Endothelial cell of umbilical vein (primary cell): ENCODE measurements around the gene NUDT13.

Experiments used
- CTCF ChIP-seq, 2 donors: IDR thresholded peaks; 1 replicate in 1 of 2; 2 replicates in 1 of 2; pipeline ENCODE4 v1.5.1; 2011; ENCODE audit warnings: low read length in 2 of 2, mild to moderate bottlenecking in 2 of 2, moderate library complexity in 2 of 2, control low read depth in 1 of 2, inconsistent platforms in 1 of 2, low read depth in 1 of 2; ENCODE audit not compliant: insufficient read depth in 1 of 2; ENCODE audit errors: extremely low read depth in 1 of 2
- EZH2 ChIP-seq: IDR thresholded peaks from 2 replicates; pipeline ENCODE4 v1.6.1; 2012; ENCODE audit warnings: borderline replicate concordance, low read depth, mild to moderate bottlenecking, moderate library complexity, low read length, inconsistent platforms; ENCODE audit not compliant: severe bottlenecking
- GATA2 ChIP-seq: IDR thresholded peaks from 2 replicates; pipeline ENCODE4 v1.7.0; 2011; ENCODE audit warnings: low read depth, mild to moderate bottlenecking, moderate library complexity, mixed read lengths, low read length; ENCODE audit not compliant: insufficient read length, insufficient read depth
- JUN ChIP-seq: IDR thresholded peaks from 2 replicates; pipeline ENCODE4 v1.6.1; 2011; ENCODE audit warnings: borderline replicate concordance, low read depth; ENCODE audit not compliant: insufficient read length, insufficient read depth
- POLR2A ChIP-seq: IDR thresholded peaks from 2 replicates; pipeline ENCODE4 v1.6.1; 2012; ENCODE audit warnings: low read depth, mild to moderate bottlenecking, control low read depth, low read length
- POLR2AphosphoS5 ChIP-seq: IDR thresholded peaks from 2 replicates; pipeline ENCODE4 v1.6.1; 2012; ENCODE audit warnings: low read depth, mild to moderate bottlenecking, control low read depth, low read length, moderate library complexity; ENCODE audit not compliant: insufficient read depth

GRCh38 chr10:73141603-73142002 is 31.3 kb downstream of the NUDT13 start:
- TF ChIP-seq CTCF (IDR thresholded peaks at IDR 0.05; ENCODE audit: extremely low read depth in 1 of 2, insufficient read depth in 1 of 2, low read depth in 1 of 2, low read length in 2 of 2) = no peak
- no peak for TF ChIP-seq POLR2AphosphoS5
- TF ChIP-seq POLR2A = no peak
- TF ChIP-seq GATA2 = no peak
- TF ChIP-seq JUN = no peak
- TF ChIP-seq EZH2 = no peak
